ENCODE results near the gene AKAP8L.
"Not testable (repeated sequence)": the region's sequence is repeated elsewhere in the genome, so short reads cannot be mapped to it uniquely, and the experiment has no call there.

Gene AKAP8L

DNA sequence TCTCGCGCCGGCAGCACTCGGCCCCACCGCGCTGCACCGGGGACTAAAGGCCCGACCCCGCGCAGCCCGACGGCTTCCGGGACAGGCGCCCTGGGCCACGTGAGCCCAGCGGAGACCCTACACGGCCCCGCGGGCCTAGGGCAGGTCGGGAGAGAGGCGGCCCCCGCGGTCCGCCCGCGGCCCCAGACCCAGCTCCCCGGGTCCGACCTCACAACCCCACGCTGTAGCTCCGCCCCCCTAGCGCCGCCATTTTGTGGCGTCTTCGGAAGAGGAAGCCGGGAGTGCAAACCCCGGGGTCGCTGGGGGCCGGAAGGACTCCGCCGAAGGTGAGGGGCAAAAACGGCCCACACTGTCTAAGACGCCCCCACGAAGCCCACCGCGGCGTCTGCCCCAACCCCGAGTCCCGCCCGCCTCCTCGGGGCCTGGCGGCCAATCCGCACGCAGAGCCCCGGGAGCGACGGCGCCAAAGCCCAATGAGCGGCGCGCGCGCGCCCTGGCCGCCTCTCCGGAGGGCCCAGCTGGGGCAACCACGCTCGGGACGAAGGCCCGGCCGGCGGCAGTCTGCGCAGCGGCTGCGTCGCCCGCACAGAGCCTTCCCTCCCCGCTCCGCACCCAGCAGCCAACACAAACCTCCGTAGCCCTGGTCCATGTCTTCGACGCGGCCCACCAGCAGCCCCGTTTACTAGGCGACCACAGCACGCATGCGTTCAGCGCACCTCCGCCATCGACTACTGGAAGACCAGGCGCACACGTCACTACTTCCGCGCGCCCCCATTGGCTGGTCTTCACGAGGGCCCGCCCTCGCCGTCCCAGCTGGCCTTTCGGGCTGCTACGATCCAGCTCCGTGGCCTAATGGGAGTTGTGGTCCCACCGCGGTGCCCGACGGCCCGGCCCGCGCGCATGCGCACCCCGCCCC, 39.4 kb downstream of the AKAP8L start, which contains the start of gene AKAP8:
AKAP8 (minus strand) TSS at position 705 of the 916 bp plus-strand sequence; CDS start at position 649, 56 bp downstream.
- DNase-seq: peak; percentile 99

DNA sequence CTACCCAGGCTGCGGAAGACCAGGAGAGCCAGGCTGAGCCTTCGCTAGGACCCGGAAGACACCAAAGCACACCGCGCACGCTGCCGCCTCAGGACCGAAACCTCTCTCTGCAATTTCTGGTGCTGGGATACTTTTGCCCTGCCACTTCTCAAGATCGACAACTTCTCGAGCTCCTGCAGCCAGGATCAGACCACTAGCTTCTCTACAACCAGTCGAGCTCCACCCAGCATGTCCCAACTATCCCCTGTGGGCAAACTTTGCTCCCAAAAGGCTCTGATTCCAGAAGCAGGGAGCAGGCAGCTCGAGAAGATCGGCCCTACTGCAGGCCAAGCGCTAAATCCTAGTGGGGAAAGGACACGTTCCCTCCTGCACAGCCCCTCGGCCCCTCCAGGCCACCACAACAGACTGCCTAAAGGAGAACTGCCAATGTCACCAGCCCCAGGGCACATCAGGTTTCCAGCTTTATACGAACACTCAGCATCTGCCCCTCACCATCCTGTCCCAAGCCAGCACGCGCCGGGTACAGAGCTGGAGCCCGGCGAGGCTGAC, 40.2 kb downstream of the AKAP8L start:
- peak; percentile 34 for DNase-seq

DNA sequence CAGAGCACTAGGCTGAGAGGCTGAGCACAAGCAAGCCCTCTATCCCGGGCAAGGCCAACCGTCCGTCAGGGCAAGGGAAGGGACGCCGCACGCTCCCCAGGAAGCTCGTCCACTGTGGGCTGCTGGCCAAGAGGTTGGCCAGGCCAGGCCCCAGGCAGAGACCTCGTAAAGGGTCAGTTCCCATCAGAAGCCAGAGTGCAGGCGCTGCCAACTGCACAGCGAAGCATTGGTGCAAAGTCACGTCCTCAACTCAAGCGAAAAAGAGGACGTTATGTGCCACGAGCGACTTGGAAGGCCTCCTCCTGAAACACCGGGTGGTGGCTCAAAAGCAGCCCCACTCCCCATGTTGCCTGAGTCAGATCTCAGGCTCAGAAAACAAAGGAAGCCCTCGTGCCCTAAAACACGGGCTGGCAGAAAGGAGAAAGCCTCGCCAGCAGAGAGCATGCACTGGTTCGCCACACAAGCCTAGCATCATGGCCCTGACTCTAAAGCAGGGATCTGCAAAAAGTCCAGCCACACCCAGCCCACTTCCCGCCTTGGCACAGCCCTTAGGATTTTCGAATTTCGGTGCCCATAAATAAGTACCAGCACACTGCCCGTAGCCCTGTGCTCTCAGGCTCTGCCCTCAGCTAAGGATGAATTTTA, 43.9 kb downstream of the AKAP8L start:
- no peak for DNase-seq

DNA sequence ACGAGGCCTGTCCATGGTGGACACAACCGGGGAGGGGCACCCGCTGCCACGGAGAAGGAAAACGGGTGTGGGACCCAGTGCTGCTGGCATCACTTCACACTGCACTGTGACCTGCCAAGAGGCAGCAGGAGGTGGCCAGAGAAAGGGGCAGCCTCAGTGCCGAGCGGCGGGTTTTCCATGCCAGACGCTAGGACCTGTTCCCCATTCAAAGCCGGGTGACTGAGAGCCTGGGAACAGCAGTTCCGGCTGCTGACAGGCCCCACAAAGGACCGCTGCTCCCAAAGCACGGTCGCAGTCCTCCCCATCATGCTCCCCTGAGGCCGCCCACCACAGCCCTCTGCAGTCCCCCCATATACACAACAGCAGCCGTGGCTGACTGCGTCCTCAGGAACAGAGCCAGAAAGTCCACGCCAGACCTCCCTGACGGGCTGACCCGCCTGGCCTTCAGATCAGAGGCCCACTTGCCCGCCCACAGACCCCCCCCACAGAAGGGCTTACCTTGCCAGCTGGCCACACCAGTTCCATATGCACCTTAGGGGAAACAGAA, 44.6 kb downstream of the AKAP8L start:
- no peak for DNase-seq

DNA sequence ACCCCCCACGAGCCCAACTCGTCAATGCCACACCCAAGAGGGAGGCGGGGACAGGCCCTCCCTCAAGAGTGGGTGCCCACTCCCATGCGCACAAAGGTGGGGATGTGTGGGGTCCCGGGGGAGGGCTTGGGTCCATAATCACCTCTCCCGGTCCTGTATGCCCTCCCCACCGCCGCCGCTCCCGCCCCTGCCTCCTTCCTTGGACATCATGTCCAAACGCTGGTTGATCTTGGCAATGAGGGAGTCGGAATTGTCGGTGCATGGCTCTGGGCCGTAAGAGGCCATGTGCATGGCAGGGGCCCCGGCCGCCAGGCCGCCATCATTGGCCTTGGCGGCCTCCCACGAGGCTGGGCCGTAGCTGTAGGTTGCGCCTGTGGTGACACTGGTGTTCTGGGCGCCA, 45.1 kb downstream of the AKAP8L start:
- DNase-seq: no peak

DNA sequence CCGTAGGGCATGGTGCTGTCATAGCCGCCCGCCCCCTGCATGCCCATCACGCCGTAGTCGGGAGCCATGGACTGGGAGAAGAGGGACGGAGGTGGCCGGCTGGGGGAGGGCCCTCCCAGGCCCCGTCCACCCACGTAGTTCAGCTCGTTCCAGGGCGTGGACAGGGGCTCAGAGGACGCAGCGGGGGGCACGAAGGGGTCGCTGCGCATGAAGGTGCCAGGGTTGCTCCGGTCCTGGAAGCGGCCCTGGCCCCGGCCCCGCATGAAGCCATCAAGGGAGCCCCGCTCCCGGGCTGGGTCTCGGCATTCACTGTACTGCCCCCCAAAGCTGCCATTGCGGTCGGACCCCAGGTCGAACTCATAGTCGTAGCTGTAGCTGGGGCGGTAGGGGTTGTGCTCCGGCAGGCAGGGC, 45.9 kb downstream of the AKAP8L start:
- DNase-seq: no peak

DNA sequence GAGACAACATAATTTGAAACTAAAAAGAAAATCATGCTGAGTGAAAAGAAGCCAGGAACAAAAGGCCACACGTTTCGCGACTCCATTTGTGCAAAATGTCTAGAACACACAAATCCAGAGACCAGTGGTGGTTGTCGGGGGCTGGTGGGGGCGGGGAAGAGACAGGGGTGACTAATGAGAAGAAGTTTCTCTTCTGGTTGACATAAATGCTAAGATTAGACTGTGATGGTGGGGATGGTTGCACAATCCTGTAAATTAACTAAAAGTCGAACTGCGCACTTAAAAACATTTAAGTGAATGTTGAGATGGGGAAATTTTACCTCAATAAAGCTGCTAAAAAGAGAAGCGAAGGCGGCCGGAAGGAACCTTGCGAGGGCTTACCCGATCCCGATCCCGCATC, 46.3 kb downstream of the AKAP8L start:
- DNase-seq: no peak

DNA sequence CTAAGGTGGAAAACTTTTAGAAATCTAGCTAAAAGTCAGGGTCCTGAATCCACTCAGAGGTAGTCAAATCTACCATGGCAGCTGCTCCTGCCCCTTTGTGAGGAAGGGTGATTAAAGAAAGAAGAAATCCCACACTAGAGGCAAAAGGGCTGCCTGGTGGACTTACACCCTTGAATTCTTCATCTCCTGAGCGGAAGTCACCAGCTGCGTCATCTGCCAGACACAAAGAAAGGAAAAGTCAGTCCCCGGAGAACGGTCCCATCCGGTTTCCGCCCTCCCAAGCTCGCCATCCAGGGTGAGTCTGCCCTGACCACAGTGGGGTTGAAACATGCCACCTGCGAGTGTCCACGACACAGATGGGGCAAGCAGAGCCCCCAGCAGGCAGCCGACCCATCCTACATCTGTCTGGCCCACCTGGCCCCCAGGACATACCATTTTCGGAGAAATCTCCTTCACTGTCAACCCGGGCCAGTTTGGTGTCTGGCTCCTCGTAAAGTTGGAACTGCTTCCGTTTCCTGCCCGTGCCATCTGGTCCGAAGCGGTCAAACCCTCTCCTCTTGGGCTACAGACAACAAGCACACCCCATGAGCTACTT, 46.9 kb downstream of the AKAP8L start:
- DNase-seq: no peak

DNA sequence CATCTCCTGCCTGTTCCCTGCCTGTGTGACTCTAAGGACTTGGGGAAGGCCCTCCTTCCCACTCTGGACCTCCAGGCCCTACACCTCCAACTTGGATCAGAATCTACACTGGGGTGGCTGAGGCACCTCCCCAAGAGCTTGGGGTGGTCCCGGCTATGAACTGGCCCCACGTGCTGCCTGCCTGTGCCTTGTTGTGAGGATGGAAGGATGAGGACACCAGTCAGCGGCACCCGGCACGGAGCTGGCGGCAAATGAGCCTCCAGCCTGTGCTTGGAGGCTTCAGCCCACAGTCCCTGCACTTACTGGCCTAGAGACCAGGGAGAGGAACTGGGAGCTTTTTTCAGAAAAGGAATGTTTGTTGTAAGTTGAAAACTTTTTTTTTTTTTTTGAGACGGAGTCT, 47.7 kb downstream of the AKAP8L start:
- DNase-seq: no peak

DNA sequence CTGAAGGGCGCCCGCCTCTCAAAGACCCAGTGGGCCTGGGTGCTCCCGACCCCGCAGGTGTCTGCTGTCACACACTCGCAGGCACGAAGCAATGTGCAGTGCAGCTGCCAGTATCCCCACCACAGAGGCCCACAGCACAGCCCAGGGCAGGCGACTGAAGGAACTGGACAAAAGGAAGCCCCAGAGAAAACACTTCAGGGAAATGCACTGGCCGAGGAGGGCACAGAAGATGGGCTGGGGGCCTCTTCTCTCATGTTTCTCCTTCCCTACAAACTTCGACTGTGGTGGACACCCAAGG, 49.2 kb downstream of the AKAP8L start:
- DNase-seq: no peak

DNA sequence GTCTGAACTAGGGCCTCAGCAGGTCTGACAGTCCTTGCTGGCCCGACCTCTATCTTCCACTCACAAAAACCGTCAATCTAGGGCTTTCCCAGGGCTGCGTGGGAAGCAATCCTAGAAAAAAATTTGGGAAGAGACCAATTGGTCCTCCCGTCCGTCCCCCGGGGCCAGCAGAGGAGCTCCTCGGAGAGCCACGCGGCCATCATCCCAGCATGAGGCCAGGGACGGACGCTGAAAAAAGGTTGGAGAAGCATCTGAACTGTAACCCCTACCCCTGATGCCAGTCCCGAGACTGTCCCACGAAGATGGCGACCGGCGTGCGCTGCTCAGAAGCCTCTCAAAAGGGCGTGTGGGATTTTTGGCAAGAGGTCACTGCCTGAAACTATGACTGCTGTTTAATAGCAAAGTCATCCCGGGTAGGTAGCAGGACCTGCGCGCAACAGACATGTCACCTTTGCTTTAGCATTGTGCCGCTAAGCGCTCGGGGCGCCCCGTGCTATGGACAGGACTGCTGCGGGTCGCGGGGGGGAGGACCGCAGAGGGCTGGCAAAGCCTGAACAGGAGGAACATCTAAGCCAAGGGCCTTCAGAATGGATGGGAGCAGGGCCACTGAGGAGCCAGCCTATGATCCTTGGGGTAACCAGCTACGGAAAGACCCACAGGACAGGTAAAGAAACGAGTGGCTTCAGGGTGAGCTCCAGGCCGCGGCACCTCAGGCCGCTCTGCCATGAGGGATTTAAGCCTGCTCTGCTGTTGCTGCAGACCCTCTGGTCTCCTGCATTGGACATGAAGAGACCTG, 49.8 kb downstream of the AKAP8L start:
- no peak for DNase-seq

DNA sequence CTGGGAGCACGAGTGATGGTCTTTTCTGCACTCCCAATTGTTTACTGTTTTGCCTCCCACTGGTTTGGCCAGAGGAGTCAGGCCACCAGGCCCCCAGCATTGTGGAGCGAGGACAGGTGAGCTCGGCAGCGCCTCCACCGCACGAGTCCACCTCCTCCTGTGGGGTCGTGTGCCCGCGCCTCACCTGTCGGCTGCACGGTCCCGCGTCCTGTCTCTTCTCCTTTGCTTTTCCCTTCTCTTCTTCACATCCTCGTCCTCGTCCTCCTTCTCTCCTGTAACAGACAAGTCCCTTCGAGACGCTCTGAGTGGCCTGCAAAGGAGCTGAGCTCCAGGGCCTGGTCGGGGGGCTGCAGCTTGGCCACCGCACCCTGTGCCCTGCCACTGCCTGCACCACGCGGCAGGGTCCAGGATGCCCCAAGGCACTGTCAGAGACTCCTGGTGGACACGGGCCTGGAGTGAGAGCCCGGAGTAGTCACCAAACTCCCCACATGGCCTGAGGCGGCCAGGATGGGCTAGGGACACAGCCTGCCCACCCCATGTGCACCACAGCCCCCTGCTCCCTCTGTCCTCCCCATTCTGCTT, 50.6 kb downstream of the AKAP8L start:
- DNase-seq: no peak

DNA sequence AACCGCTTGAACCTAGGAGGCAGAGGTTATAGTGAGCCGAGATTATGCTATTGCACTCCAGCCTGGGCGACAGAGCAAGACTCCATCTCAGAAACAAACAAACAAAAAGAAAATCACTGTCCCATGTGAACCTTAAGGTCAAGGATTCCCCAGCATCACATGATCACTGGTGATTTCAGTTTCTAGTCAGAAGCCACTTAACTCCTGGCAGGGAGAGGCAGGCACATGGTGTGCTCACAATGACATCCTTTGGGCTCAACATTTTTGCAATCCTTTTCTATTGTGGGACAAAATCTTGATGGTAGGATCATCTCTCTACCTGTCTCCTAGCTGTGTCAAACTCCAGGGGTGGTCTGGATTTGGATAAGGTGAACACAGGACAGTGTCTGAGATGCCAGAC, 51.3 kb downstream of the AKAP8L start:
- DNase-seq: no peak

DNA sequence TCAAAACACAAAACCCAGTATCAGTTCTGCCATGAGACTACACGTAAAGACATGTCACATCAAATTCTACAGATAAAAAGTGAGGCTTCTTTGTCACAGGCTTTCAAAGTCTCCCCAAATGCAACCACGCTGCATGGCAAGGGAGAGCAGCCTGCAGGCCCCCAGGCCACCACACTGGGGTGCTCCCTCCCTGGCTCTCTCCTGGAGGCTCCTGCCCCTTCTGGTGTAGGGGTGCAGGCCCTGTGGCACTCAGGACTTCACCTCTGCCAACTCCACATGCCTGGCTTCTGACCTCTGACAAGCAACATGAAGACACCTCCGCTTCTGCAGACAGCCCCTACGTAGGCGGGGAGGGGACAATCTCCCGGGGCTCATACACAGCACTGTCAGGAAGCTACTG, 53.5 kb downstream of the AKAP8L start:
- DNase-seq: no peak

DNA sequence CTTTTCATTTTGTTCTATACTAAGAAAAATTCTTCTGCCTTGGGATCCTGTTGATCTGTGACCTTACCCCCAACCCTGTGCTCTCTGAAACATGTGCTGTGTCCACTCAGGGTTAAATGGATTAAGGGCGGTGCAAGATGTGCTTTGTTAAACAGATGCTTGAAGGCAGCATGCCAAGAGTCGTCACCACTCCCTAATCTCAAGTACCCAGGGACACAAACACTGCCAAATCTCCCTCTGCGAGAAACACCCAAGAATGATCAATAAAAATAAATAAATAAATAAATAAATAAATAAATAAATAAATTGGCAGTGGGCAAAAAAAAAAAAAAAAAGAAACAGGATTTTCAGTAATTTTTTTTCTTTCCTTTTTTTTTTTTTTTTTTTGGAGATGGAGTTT, 55.0 kb downstream of the AKAP8L start:
- DNase-seq: not testable (repeated sequence)

DNA sequence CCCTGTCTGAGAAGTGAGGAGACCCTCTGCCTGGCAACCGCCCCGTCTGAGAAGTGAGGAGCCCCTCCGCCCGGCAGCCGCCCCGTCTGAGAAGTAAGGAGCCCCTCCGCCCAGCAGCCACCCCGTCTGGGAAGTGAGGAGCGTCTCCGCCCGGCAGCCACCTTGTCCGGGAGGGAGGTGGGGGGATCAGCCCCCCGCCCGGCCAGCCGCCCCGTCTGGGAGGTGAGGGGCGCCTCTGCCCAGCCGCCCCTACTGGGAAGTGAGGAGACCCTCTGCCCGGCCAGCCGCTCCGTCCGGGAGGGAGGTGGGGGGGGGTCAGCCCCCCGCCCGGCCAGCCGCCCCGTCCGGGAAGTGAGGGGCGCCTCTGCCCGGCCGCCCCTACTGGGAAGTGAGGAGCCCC, 55.7 kb downstream of the AKAP8L start:
- not testable (repeated sequence) for DNase-seq

DNA sequence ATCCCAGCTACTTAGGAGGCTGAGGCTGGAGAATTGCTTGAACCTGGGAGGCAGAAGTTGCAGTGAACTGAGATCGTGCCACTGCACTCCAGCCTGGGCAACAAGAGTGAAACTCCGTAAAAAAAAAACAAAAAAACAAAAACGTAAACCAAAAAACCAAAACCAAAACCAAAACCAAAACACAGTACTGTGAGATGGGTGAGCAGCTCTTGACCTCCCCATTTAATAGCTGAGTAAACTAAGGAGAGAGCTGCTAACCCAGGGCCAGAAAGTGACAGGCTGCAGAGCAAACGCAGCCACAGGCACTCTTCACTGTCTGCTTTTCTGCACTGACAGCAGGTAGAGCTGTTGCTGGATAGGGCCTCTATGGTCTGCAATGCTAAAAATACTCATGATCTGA, 58.8 kb downstream of the AKAP8L start:
- not testable (repeated sequence) for DNase-seq

DNA sequence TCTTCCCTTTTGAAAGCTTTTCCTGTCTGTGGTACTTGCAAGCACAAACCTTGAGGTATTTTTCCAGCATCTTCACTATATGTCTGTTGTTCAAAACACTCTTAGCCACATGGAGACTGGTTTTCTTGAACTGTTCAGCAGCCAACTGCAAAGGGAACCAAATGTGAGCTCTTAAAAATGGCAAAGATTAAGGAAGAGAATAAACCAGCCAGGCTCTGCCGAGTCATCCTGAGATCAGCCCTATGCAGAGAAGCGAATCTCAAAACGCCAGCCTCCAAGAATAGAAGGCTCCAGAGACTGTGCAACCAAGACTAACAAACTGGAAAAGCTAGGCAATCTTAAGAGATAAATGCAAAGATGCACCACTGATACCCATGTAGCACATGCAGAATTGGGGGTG, 59.9 kb downstream of the AKAP8L start:
- DNase-seq: no peak

DNA sequence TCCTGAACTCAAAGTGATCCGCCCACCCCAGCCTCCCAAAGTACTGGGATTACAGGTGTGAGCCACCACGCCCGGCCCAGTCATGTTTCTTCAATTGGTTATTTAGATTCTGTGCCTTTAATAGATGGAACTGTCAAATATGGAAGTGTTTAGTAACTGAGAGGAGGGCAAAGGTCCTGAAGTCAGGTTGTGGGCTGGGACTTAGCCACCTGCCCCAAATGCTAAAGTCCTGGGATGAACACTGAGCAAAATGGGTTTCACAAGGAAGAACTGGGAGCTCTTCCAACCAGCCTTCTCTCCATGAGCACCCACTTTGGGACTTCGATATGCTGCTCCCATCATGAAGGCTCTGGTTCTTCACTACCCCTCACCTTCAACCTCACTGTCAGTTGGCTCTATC, 60.9 kb downstream of the AKAP8L start:
- no peak for DNase-seq

DNA sequence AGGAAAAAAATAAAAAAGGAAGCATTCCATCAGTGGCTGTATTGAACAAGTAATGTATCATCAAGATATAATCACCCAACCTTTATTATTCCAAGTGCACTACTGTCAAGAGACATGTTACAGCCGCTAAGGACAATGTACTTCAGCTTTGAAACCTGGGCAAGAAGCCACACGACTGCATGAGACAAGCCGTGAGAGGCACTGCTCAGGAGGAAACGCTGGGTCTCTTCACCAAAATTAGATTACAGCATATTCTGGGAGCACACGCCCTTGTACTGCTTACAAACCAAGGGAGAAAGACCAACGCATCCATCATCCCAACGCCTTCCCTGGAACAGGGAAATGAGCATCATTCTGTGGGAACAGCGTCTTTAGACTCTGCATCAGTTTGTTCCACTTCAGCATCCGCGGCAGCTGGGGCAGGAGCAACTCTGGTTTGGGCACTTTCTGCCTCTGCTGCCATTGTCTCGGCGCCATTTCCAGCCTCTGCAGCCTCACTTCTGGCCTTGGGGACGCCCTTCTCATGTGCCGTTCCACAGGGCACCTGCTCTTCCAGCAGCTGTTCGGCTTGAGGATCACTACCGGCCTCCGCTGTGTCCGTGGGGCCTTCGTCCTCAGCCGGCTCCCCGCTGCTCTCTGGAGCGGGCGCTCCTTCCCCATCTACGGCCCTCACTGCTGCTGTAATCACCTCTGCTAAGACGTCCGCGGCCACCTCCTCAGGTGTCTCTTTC, 64.1 kb downstream of the AKAP8L start:
- no peak for DNase-seq

DNA sequence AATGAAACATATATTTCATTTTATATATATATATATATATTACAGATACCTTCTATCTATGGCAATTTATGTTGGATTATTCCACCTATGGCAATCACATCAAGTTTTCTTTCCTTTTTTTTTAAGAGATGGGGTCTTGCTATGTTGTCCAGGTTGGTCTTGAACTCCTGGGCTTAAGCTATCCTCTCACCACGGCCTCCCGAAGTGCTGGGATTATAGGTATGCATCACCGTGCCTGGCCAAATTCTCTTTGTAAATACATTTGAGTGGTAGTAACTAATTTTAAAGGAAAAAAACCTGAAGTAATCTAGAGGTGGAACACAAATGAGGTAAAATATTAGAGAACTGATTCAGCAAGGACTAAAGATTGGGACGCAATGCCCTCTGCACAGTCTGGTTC, 64.9 kb downstream of the AKAP8L start:
- no peak for DNase-seq

Measured in fibroblast of skin of abdomen (primary cell).